Astrocyte of the cerebellum (primary cell): Measurements from ENCODE around the gene TRAPPC13.

Source experiments
- DNase-seq: peaks from one replicate; pipeline ENCODE4 v3.0.0-alpha.2; 2011; ENCODE audit warnings: low read depth
- H3K4me3 ChIP-seq: 2 replicates; pipeline ENCODE4 v1.5.1; 2011; ENCODE audit warnings: mild to moderate bottlenecking, low read depth, low read length, moderate library complexity
- in situ Hi-C: cut with HindIII; loops from 2 replicates; pipeline ENCODE4 v1.10.0; 2017; ENCODE audit warnings: low sequenced_read_pairs
- TF ChIP-seq, protein P1 (sequence below): IDR thresholded peaks from 2 replicates; pipeline ENCODE4 v1.5.1; 2012; ENCODE audit warnings: low read length, low read depth, moderate library complexity, mild to moderate bottlenecking; ENCODE audit errors: missing control alignments

TRAPPC13 gene

DNA sequence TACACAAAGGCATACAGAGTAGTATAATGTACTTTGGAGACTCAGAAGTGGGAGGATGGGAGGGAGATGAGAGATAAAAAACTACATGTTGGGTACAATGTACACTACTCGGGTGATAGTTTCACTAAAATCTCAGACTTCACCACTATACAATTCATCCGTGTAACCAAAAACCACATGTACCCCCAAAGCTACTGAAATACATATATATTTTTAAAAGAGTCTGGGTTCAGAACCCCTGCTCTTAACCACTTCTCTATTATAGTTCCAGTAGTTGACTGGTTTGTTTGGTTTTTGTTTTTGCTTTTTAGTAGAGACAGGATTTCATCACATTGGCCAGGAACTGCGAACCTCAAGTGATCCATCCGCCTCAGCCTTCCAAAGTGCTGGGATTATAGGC, 74.5 kb downstream of the TRAPPC13 start:
- TF ChIP-seq, protein P1, sequence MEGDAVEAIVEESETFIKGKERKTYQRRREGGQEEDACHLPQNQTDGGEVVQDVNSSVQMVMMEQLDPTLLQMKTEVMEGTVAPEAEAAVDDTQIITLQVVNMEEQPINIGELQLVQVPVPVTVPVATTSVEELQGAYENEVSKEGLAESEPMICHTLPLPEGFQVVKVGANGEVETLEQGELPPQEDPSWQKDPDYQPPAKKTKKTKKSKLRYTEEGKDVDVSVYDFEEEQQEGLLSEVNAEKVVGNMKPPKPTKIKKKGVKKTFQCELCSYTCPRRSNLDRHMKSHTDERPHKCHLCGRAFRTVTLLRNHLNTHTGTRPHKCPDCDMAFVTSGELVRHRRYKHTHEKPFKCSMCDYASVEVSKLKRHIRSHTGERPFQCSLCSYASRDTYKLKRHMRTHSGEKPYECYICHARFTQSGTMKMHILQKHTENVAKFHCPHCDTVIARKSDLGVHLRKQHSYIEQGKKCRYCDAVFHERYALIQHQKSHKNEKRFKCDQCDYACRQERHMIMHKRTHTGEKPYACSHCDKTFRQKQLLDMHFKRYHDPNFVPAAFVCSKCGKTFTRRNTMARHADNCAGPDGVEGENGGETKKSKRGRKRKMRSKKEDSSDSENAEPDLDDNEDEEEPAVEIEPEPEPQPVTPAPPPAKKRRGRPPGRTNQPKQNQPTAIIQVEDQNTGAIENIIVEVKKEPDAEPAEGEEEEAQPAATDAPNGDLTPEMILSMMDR, result no peak
- no peak overlapping the region for H3K4me3 ChIP-seq
- in situ Hi-C loops, result no loop called here
- no peak for DNase-seq

DNA sequence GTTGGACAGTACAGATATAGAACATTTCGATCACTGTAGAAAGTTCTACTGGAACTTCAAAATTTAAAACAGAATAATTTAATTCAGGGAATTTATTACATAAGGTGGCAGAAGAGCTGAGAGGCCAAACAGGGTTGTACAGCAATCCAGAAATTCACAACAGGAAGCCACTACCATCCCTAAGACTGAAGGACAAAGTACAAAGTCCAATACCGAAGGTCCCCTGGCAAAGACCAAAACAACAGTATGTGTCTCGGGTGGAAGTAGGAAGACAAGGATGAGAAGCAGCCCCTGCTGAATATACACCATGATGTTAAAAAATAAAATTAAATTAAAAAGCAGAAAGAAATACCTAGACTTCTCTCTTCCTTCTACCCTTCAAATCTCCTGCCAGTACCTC, 77.2 kb downstream of the TRAPPC13 start:
- in situ Hi-C loops, result no loop called here
- no peak overlapping the region for H3K4me3 ChIP-seq
- no peak for DNase-seq
- TF ChIP-seq, protein P1, result no peak

DNA sequence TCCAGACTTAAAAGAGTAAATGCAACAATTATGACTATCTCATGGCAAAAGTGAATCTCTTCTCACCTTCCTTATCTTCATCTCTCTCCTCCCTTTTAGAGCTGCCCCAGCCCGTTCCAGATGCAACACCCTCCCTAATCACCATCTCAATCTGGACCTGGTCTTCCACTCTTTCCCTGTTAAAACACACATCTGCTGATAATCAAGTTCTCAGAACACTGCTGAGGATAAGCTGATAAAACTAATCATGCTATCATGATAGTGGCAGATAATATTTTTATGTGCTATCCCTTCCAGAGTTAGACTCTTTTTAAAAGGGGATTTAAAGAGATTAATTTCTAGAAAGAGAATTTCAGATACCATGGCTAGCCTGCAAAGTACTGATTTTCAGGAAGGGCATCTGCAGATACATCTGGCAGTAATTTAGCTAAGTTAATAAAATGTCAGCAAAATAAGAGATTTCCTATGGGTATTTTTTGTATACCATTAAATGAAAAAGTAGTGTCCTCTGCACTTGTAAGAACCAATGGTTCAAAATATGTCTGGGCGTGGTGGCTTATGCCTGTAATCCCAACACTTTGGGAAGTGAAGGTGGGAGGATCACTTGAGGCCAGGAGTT, 79.9 kb downstream of the TRAPPC13 start:
- H3K4me3 ChIP-seq, result no peak overlapping the region
- no peak for DNase-seq
- in situ Hi-C loops, result no loop called here
- TF ChIP-seq, protein P1, result no peak

DNA sequence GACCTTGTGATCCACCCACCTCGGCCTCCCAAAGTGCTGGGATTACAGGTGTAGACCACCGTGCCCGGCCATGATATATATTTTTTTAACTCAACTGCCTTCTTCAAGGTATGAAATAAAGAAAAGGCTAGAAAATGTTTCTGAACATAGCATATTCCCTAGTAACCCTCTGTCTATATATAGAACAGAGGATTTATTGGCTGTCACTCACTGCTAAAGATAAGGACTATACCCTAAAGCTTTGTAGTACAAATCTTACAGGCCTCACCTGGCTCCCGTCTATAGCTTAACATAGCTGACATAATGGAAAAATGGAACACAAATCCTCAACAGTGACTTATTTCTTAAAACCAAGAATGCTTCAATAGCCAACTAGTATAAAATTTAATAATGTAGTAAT, 82.8 kb downstream of the TRAPPC13 start:
- in situ Hi-C loops, result no loop called here
- TF ChIP-seq, protein P1, result no peak
- DNase-seq, result no peak
- H3K4me3 ChIP-seq, result no peak overlapping the region

DNA sequence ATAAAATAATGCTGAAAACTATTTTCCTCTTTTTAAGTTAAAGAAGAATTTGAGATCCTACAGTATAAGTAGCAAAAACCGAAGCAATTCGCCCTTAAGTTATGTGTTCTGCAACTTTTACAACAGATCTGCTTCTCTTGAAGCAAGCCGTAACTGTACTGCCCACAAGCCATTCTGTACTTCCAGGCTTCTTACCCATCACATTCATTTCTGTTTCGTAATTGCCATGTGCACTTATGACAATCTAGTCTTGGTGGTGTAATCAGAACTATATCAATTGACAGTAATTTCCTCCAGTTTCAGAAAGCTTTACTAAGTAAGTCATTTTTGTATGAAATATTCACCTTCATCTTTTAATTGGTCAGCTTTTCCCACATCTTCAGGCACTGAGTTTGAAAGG, 83.3 kb downstream of the TRAPPC13 start:
- no peak overlapping the region for H3K4me3 ChIP-seq
- DNase-seq, result no peak
- in situ Hi-C loops, result no loop called here
- TF ChIP-seq, protein P1, result no peak
